HL-60/S4 treated with retinoic acid at 250 ng/mL for 4 days and 3 days (cell line): ENCODE measurements around the gene CUBN.

ENCODE experiments used
- in situ Hi-C: fragments of 300-500 bp; cut with MboI; formaldehyde crosslinking; loops from 2 replicates; pipeline ENCODE4 v1.7.0; 2022; ENCODE audit warnings: low sequenced_read_pairs

CUBN gene

GRCh38 chr10:17109475-17110207 lies 20.0 kb downstream of the CUBN start:
- in situ Hi-C loops, result no loop called here

GRCh38 chr10:17109046-17109445 lies 20.6 kb downstream of the CUBN start:
- in situ Hi-C loops, result no loop called here

- in situ Hi-C loops, result no loop called here
Observed at GRCh38 chr10:17106991-17107390, 22.6 kb downstream of the CUBN start.

GRCh38 chr10:17101910-17102266 lies 27.7 kb downstream of the CUBN start:
- in situ Hi-C loops, result no loop called here

- in situ Hi-C loops, result no loop called here
Observed at GRCh38 chr10:17101257-17101909, 28.2 kb downstream of the CUBN start.

GRCh38 chr10:17100586-17100985 lies 29.0 kb downstream of the CUBN start:
- in situ Hi-C loops, result no loop called here

- in situ Hi-C loops, result no loop called here
Observed at GRCh38 chr10:17098012-17098411, 31.6 kb downstream of the CUBN start.

GRCh38 chr10:17094844-17095243 lies 34.8 kb downstream of the CUBN start:
- in situ Hi-C loops, result no loop called here

GRCh38 chr10:17092986-17093803 lies 36.4 kb downstream of the CUBN start:
- in situ Hi-C loops, result no loop called here

GRCh38 chr10:17092216-17092944 lies 37.2 kb downstream of the CUBN start:
- in situ Hi-C loops, result no loop called here

- in situ Hi-C loops, result no loop called here
Observed at GRCh38 chr10:17088118-17088806, 41.3 kb downstream of the CUBN start.

GRCh38 chr10:17086865-17087367 lies 42.7 kb downstream of the CUBN start:
- in situ Hi-C loops, result no loop called here

GRCh38 chr10:17085011-17085725 lies 44.4 kb downstream of the CUBN start:
- in situ Hi-C loops, result no loop called here

- in situ Hi-C loops, result no loop called here
Observed at GRCh38 chr10:17084258-17084657, 45.4 kb downstream of the CUBN start.

- in situ Hi-C loops, result no loop called here
Observed at GRCh38 chr10:17081431-17081830, 48.2 kb downstream of the CUBN start.

- in situ Hi-C loops, result no loop called here
Observed at GRCh38 chr10:17077890-17078289, 51.7 kb downstream of the CUBN start.

- in situ Hi-C loops, result no loop called here
Observed at GRCh38 chr10:17077346-17077781, 52.2 kb downstream of the CUBN start.

GRCh38 chr10:17076626-17077345 lies 52.8 kb downstream of the CUBN start:
- in situ Hi-C loops, result no loop called here
